HepG2 (cell line): ENCODE data around the gene SLC11A1. TPM values are rescaled to one million over a fixed set of nuclear protein-coding genes. Genes with fewer than 3 reads are reported as not detected.
A peak's percentile ranks its signal among the peaks of the same experiment; 100 is the strongest.

Source experiments
- CREB1 ChIP-seq, 2 experiments: fragments of 450-650 bp in 1 of 2; IDR thresholded peaks; 2 replicates each; pipeline ENCODE4 v1.6.1; 2016 to 2017; ENCODE audit warnings: control low read depth in 1 of 2, mild to moderate bottlenecking in 1 of 2, missing compliant biosample characterization in 1 of 2, missing genetic modification characterization in 1 of 2
- EED ChIP-seq: sonication (generic); formaldehyde crosslinking; IDR thresholded peaks from 2 replicates; pipeline ENCODE4 v1.5.0; 2020; ENCODE audit warnings: mild to moderate bottlenecking, missing genetic modification reagents
- GATAD2A ChIP-seq: IDR thresholded peaks from 2 replicates; pipeline ENCODE4 v1.6.1; 2016
- RCOR2 ChIP-seq: IDR thresholded peaks from 2 replicates; pipeline ENCODE4 v1.6.1; 2016; ENCODE audit warnings: missing biosample characterization, missing genetic modification reagents
- REL ChIP-seq: sonication (generic); formaldehyde crosslinking; conservative IDR thresholded peaks from 2 replicates; pipeline ENCODE4 v1.8.0; 2022; ENCODE audit warnings: mild to moderate bottlenecking, missing genetic modification reagents, moderate library complexity
- SETDB1 ChIP-seq: sonication (generic); formaldehyde crosslinking; IDR thresholded peaks from 2 replicates; pipeline ENCODE4 v1.5.1; 2020; ENCODE audit warnings: missing genetic modification reagents, mild to moderate bottlenecking, borderline replicate concordance
- SMAD3 ChIP-seq: sonication (generic); formaldehyde crosslinking; IDR thresholded peaks from 2 replicates; pipeline ENCODE4 v1.4.0; 2020; ENCODE audit warnings: missing genetic modification reagents
- SMYD3 ChIP-seq: sonication (generic); formaldehyde crosslinking; IDR thresholded peaks from 2 replicates; pipeline ENCODE4 v1.8.1; 2023; ENCODE audit warnings: mild to moderate bottlenecking, missing genetic modification reagents
- ZBTB7A ChIP-seq: sonication (generic); formaldehyde crosslinking; IDR thresholded peaks from 2 replicates; pipeline ENCODE4 v1.8.0; 2022; ENCODE audit warnings: mild to moderate bottlenecking, missing genetic modification reagents
- ZFAT ChIP-seq: sonication (generic); formaldehyde crosslinking; conservative IDR thresholded peaks from 2 replicates; pipeline ENCODE4 v1.8.1; 2023; ENCODE audit warnings: missing genetic modification reagents, inconsistent platforms
- ZNF12 ChIP-seq: sonication (generic); formaldehyde crosslinking; IDR thresholded peaks from 2 replicates; pipeline ENCODE4 v1.5.0; 2020; ENCODE audit warnings: missing genetic modification reagents
- ZNF224 ChIP-seq: sonication (generic); formaldehyde crosslinking; IDR thresholded peaks from 2 replicates; pipeline ENCODE4 v1.5.0; 2020; ENCODE audit warnings: mild to moderate bottlenecking, missing genetic modification reagents
- ZNF331 ChIP-seq: sonication (generic); formaldehyde crosslinking; IDR thresholded peaks from 2 replicates; pipeline ENCODE4 v1.4.0; 2020; ENCODE audit warnings: missing genetic modification reagents
- ZNF556 ChIP-seq: sonication (generic); formaldehyde crosslinking; IDR thresholded peaks from 2 replicates; pipeline ENCODE4 v1.4.0; 2020; ENCODE audit warnings: mild to moderate bottlenecking, missing genetic modification reagents, borderline replicate concordance
- ZNF569 ChIP-seq: sonication (generic); formaldehyde crosslinking; IDR thresholded peaks from 2 replicates; pipeline ENCODE4 v1.5.0; 2020; ENCODE audit warnings: mild to moderate bottlenecking, missing genetic modification reagents, moderate library complexity, borderline replicate concordance
- ZNF570 ChIP-seq: sonication (generic); formaldehyde crosslinking; IDR thresholded peaks from 2 replicates; pipeline ENCODE4 v1.4.0; 2020; ENCODE audit warnings: mild to moderate bottlenecking, missing genetic modification reagents, borderline replicate concordance
- ZNF724P ChIP-seq: sonication (generic); formaldehyde crosslinking; IDR thresholded peaks from 2 replicates; pipeline ENCODE4 v1.8.0; 2022; ENCODE audit warnings: missing genetic modification reagents, borderline replicate concordance
- ZNF883 ChIP-seq: sonication (generic); formaldehyde crosslinking; IDR thresholded peaks from 2 replicates; pipeline ENCODE4 v1.5.1; 2020; ENCODE audit warnings: mild to moderate bottlenecking, missing genetic modification reagents; ENCODE audit errors: not compliant biosample characterization
- ZSCAN25 ChIP-seq: sonication (generic); formaldehyde crosslinking; IDR thresholded peaks from 2 replicates; pipeline ENCODE4 v1.8.0; 2022; ENCODE audit warnings: mild to moderate bottlenecking, missing genetic modification reagents
- polyA plus RNA-seq, 8 experiments: library from polyadenylated mRNA; depleted of rRNA in 3 of 8; stranded (reverse) in 7 of 8; unstranded in 1 of 8; fragments of >200 nt; fragmentation: Illumina TruSeq in 4 of 8; extraction: Trizol in 4 of 8; gene quantifications; 2 replicates each; pipeline versions ENCODE4 v1.2.1 to v1.2.3, GENCODE V29; 2011 to 2016; ENCODE audit warnings: low read depth in 4 of 8, missing spikeins in 1 of 8, mixed read lengths in 1 of 8; ENCODE audit not compliant: insufficient read depth in 1 of 8
- total RNA-seq, 5 experiments: library from RNA; depleted of rRNA; stranded (reverse); fragments of >200 nt; fragmentation: Illumina TruSeq; extraction: Trizol; gene quantifications; 2 replicates each; pipeline ENCODE4 v1.2.3, GENCODE V29; 2016; ENCODE audit warnings: low read depth in 1 of 5
- TF ChIP-seq, protein P1 (sequence below): sonication (generic); formaldehyde crosslinking; IDR thresholded peaks from 2 replicates; pipeline ENCODE4 v1.4.0; 2020; ENCODE audit warnings: missing genetic modification reagents
- TF ChIP-seq, protein P2 (sequence below): sonication (generic); formaldehyde crosslinking; IDR thresholded peaks from 2 replicates; pipeline ENCODE4 v1.5.1; 2020; ENCODE audit warnings: missing genetic modification reagents, mild to moderate bottlenecking, borderline replicate concordance
- TF ChIP-seq, protein P3 (sequence below): sonication (generic); formaldehyde crosslinking; IDR thresholded peaks from 2 replicates; pipeline ENCODE4 v1.5.0; 2020; ENCODE audit warnings: mild to moderate bottlenecking, missing genetic modification reagents
- TF ChIP-seq, protein P4 (sequence below): sonication (generic); formaldehyde crosslinking; IDR thresholded peaks from 2 replicates; pipeline ENCODE4 v1.4.0; 2020; ENCODE audit warnings: missing genetic modification reagents

Gene SLC11A1
- total and polyA plus RNA-seq, 2 of the 13 experiments (the other 11 are each of a cell fraction or from before 2014, with no cell fraction given): 0.33 to 2.3 TPM

DNA sequence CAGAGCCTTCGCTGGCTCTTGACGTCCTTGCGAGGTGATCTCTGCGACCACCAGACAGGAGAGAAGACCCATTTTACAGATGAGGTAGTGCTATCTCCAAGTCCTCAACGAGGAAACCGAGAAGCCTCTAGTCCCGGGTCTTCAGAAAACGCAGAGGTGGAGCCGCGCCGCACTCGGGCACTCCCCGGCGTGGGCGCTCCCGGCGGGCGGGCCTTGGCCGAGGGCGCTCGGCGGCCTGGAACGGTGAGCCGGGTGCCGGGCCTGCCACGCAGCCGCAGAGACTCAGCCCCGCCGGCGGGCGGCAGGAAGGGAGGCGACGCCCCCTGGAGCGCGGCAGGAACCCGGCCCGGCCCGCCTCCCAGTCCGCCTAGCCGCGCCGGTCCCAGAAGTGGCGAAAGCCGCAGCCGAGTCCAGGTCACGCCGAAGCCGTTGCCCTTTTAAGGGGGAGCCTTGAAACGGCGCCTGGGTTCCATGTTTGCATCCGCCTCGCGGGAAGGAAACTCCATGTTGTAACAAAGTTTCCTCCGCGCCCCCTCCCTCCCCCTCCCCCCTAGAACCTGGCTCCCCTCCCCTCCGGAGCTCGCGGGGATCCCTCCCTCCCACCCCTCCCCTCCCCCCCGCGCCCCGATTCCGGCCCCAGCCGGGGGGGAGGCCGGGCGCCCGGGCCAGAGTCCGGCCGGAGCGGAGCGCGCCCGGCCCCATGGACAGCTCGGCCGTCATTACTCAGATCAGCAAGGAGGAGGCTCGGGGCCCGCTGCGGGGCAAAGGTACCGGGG lies 17.5 kb downstream of the SLC11A1 start, which contains the start of gene CTDSP1 (continued):
- TF ChIP-seq, protein P1, sequence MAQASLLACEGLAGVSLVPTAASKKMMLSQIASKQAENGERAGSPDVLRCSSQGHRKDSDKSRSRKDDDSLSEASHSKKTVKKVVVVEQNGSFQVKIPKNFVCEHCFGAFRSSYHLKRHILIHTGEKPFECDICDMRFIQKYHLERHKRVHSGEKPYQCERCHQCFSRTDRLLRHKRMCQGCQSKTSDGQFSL: peak; percentile 51; the same call in 1 of the 2 replicates
- TF ChIP-seq RCOR2 (no peak; the same call in 1 of the 2 replicates), SMAD3 (CRISPR knock-in tag) (peak; percentile 84; the same call in 1 of the 2 replicates), ZNF883 (CRISPR knock-in tag) (peak; percentile 9), ZNF569 (CRISPR knock-in tag) (no peak), ZFAT (0 out of 2 replicates have a peak, but pooled peaks have one; percentile 11), ZSCAN25 (CRISPR knock-in tag) (peak; percentile 90), SETDB1 (CRISPR knock-in tag) (no peak), REL (CRISPR knock-in tag) (no peak; the same call in 1 of the 2 replicates), CREB1 (IDR thresholded peaks at IDR 0.05) (no peak), CREB1 (CRISPR knock-in tag; IDR thresholded peaks at IDR 0.05) (no peak), ZNF724P (0 out of 2 replicates have a peak, but pooled peaks have one; percentile 72), ZNF556 (CRISPR knock-in tag) (no peak), EED (CRISPR knock-in tag) (peak; percentile 17; the same call in 1 of the 2 replicates), ZNF224 (CRISPR knock-in tag) (0 out of 2 replicates have a peak, but pooled peaks have one; percentile 21), ZNF570 (CRISPR knock-in tag) (no peak), GATAD2A (peak; percentile 48; the same call in 1 of the 2 replicates), SMYD3 (CRISPR knock-in tag) (no peak), ZNF331 (peak; percentile 83), ZNF12 (no peak), ZBTB7A (CRISPR knock-in tag) (peak; percentile 64)
- TF ChIP-seq, protein P2, sequence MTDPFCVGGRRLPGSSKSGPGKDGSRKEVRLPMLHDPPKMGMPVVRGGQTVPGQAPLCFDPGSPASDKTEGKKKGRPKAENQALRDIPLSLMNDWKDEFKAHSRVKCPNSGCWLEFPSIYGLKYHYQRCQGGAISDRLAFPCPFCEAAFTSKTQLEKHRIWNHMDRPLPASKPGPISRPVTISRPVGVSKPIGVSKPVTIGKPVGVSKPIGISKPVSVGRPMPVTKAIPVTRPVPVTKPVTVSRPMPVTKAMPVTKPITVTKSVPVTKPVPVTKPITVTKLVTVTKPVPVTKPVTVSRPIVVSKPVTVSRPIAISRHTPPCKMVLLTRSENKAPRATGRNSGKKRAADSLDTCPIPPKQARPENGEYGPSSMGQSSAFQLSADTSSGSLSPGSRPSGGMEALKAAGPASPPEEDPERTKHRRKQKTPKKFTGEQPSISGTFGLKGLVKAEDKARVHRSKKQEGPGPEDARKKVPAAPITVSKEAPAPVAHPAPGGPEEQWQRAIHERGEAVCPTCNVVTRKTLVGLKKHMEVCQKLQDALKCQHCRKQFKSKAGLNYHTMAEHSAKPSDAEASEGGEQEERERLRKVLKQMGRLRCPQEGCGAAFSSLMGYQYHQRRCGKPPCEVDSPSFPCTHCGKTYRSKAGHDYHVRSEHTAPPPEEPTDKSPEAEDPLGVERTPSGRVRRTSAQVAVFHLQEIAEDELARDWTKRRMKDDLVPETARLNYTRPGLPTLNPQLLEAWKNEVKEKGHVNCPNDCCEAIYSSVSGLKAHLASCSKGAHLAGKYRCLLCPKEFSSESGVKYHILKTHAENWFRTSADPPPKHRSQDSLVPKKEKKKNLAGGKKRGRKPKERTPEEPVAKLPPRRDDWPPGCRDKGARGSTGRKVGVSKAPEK: no peak
- TF ChIP-seq, protein P3, sequence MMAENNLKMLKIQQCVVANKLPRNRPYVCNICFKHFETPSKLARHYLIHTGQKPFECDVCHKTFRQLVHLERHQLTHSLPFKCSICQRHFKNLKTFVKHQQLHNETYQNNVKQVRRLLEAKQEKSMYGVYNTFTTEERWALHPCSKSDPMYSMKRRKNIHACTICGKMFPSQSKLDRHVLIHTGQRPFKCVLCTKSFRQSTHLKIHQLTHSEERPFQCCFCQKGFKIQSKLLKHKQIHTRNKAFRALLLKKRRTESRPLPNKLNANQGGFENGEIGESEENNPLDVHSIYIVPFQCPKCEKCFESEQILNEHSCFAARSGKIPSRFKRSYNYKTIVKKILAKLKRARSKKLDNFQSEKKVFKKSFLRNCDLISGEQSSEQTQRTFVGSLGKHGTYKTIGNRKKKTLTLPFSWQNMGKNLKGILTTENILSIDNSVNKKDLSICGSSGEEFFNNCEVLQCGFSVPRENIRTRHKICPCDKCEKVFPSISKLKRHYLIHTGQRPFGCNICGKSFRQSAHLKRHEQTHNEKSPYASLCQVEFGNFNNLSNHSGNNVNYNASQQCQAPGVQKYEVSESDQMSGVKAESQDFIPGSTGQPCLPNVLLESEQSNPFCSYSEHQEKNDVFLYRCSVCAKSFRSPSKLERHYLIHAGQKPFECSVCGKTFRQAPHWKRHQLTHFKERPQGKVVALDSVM: no peak; the same call in 1 of the 2 replicates
- TF ChIP-seq, protein P4, sequence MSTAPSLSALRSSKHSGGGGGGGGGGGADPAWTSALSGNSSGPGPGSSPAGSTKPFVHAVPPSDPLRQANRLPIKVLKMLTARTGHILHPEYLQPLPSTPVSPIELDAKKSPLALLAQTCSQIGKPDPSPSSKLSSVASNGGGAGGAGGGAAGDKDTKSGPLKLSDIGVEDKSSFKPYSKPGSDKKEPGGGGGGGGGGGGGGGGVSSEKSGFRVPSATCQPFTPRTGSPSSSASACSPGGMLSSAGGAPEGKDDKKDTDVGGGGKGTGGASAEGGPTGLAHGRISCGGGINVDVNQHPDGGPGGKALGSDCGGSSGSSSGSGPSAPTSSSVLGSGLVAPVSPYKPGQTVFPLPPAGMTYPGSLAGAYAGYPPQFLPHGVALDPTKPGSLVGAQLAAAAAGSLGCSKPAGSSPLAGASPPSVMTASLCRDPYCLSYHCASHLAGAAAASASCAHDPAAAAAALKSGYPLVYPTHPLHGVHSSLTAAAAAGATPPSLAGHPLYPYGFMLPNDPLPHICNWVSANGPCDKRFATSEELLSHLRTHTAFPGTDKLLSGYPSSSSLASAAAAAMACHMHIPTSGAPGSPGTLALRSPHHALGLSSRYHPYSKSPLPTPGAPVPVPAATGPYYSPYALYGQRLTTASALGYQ (CRISPR knock-in tag): peak; percentile 5
